Stimulated activated CD4-positive, alpha-beta T cell treated with anti-CD3 and anti-CD28 coated beads, Interleukin-2, amount 100 ng/mL, for 48 hours (primary cell): Measurements from ENCODE around the gene CLEC2L.

Source experiments
- DNase-seq, 2 donors: peaks; one replicate each; pipeline ENCODE4 v3.0.0-alpha.2; 2020

Gene CLEC2L

DNA sequence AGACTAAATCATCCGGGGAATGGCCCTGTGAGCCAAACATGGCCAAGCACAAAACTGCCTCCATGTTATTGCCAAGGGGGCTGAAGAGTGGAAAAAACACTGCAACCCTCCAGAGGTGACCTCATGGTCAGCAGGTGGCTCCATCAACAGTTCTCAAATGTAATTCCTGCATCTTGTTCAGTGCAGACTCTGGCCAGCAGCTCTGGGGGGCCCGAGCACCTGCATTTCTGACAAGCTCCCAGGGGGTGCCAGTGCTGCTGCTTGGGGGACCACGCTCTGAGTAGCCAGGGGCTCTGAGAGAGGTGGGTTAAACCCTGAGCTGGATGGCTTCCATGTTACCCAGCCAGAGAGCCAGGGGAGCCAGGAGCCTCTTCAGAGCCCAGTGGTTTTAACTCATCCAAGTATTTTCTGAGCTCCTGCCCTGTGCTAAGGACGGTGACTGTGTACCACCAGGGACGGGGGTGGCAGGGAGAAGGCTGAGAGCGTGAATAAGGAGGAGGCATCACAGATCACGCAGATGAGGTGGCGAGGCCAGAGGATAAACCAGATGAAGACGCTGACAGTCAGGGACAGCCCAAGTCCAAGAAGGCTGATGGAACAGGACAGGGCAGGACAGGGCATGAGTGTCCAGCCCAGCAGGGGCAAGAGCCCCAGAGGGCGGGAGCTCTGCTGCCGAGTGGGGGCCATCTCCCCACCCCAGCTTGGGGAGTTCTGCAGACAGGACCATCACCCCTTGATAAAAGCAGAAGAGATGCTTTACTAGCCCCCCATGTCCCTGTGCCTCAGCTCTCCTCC is 52.9 kb downstream of the CLEC2L start:
- DNase-seq, result no peak

DNA sequence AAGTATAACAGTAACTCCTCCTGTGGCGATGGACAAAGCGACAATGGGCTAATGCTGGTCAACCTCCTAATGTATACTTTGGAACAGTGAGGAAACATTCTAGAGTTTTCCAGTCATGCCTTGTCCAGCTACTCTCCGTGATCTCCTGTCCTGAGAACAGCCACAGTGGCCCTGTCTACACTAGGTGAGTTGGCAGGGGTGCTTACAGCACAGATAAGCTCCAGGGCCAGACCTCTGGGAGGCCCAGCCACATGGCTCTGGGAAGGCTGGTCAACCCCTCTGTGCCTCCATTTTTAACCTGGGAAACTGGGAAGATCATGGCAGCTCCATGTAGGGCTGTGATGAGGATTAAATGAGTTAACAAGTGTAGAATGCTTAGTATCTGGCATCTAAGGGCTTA is 57.0 kb downstream of the CLEC2L start:
- DNase-seq, result no peak

DNA sequence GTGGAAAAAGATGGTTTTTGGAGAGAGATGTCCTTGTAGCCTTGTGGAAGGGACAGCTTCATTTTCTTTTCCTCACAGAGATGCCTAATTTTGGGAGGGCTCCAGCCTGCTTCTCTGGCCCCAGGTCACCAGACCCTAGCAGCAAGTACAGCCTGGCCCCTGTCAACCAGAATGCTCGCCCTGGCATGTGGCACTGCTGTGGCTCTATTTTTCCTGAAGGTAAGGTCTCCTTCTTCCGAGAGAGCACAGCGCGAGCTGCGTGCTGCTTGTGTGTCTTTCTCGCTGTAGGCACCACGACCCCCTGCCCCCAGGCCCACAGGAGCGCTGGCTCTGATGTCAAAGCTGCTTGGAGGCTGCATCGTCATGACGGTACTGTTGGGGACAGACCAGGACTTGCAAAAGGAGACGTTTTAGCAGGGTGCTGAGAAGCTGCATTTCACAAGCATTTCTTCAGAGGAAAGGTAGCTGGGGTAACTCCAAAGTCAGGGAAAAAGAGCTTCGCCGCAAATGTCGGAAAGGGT is 58.7 kb downstream of the CLEC2L start:
- DNase-seq, result no peak

DNA sequence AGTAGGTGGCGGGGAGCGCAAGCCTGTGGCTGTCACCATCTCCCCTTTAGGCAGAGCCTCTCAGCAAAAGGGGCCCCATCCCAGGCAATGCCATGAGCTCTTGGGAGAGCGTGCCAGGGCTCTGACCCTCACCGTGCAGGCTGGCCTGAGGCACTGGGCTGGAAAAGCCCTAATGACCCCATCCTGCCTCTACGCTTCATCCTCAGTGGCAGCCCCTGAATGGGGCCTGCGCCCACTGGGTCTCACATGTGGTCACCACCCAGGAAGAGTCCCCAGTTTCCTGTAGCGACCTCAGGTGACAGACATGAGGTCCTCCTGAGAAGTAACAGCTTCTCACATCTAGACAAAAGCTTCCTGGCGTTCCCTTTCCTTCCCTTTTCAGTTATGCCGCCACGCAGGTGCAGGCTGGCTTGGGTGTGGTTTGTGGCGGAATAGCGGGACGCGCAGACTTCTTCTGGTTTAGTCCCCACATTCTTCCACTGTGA is 59.2 kb downstream of the CLEC2L start:
- DNase-seq, result no peak

DNA sequence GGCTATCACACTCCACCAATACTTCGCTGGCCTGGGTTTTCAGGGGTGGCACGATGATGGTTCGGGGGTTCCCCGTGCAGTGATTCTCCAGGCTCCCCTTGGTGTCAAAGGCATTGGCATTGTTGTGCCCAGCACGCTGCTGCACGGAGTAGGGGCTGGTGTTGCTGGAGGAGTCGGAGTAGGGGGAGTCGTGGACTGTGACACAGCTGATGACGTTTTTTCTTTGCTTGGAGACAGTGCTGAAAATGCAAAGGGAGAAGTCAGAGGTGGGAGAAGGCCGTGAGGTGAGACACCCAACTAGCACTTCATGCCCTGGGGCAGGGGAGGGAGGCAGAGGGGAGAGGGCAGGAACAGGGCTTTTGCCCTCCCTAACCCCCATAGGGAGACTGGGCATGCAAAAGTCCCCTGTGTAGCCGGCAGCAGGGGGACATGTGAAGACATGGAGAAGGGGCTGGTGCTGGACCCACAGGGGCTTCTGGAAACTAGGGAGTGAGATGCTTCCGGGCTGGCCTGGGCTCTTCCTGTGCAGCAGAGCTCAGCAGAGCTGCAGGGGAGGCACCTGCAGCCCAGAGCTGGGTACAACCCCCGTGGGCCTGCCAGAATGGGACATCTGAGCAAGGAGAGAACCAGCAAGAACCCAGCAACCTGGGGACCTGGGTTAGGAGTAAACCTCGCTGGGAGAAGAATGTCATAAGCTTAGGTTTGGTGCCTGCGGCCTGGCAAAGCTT is 60.5 kb downstream of the CLEC2L start:
- no peak for DNase-seq

DNA sequence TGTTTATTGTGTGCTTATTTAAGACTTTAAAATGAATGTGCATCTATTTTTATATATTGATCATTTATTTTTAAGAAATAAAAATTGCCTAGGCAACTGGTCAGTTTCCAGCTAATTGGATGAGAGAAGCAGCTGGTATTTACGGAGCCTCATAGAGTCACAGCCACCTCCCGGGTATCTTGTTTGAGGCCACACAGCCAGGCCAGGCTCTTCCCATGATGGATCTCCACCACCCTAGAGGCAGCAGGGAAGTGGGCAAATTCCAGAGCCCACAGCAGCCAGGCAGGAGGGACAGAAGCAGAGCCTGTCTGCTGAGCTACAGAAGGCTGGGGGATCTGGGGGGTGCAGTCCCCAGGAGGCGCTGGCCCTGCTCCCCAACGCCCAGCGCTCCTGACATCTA is 61.6 kb downstream of the CLEC2L start:
- no peak for DNase-seq

DNA sequence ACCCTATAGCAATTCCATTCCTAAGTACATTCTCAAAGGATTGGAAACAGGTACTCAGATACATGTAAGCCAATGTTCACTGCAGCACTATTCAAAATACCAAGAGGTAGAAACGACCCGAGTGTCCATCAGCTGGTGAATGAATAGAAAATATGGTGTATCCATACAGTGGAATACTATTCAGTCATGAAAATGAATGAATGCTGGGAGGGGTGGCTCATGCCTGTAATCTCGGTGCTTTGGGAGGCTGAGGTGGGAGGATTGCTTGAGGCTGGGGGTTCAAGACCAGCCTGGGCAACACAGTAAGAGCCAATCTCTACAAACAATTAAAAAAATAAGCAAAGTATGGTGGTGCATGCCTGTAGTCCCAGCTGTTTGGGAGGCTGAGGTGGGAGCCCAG is 62.8 kb downstream of the CLEC2L start:
- no peak for DNase-seq

DNA sequence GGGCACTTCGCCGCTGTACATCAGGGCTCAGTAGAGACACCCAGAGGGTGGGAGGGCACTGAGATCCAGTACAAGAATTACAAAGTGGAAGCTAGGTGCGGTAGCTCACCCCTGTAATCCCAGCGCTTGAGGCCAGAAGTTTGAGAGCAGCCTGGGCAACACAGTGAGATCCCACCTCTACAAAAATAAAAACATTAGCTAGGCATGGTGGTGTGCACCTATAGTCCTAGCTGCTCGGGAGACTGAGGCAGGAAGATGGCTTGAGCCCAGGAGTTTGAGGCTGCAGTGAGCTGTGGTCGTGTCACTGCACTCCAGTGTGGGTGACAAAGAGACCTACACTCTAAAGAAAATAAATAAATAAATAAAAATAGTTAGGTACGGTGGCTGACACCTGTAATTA is 64.0 kb downstream of the CLEC2L start:
- DNase-seq, result no peak

DNA sequence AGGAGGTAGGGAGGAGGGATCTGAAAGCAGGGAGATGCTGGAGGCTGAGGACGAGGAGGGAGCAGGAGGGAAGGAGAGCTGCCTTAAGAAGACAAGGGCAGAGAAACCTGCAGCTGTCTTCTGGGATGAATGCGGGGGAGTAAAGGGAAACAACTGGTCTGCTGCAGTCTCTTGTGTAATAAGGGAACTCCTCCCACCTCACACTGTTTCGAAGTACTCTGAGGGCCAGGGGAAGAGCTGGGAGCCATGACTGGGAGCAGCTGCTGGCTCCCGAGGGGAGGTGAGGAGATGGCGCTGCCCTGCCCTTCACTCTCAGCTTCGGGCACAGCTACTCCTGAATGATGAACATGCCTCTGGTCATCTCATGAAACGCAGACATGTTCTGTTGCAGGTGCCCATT is 65.1 kb downstream of the CLEC2L start:
- no peak for DNase-seq

DNA sequence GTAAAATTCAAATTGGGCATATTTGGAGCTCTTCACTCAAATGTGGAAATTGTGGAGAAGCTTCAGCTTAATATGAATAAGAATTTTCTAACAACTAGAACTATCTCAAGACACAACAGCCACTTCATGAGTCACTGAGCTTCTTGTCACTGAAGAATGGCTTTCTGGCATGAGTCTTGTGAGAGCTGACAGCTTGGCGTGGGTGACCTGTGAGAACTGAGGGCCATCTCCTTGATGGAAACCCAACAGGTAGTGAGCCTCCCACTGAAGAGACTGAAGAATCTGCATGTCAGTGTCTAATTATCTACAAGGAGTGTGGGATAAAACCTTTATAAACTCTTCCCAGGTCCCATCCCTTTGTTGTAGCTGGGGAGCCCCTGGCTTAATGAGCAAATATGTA is 66.0 kb downstream of the CLEC2L start:
- no peak for DNase-seq

DNA sequence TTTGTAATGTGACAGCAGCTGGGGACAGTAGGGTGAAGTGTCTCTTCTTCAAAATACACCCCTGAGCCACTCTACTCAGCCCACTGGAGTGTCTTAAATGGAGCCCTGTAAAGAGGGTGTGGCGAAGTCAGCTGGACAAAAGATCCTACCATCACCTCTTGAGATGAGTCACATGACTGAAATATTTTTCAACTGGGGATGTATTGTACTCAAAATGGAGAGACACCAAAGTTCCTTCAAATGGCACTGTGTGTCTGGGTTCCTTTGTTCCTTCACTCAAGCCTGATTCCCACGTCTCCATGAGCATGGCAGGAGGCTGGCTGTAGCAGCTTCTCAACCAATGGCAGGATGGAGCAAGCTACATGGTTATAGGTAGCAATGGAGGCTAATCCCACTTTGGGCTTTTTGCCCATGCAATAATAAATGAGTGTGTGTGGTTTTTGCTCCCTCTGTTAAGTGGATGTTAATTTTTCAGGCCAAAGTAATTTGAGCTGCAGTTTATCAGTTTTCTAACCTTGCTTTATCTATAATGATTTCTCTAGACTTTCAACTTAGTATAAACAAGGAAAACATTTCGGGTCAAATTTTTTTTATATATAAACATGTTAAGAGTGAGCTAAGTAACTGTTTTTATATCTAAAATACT is 68.2 kb downstream of the CLEC2L start:
- DNase-seq, result no peak

DNA sequence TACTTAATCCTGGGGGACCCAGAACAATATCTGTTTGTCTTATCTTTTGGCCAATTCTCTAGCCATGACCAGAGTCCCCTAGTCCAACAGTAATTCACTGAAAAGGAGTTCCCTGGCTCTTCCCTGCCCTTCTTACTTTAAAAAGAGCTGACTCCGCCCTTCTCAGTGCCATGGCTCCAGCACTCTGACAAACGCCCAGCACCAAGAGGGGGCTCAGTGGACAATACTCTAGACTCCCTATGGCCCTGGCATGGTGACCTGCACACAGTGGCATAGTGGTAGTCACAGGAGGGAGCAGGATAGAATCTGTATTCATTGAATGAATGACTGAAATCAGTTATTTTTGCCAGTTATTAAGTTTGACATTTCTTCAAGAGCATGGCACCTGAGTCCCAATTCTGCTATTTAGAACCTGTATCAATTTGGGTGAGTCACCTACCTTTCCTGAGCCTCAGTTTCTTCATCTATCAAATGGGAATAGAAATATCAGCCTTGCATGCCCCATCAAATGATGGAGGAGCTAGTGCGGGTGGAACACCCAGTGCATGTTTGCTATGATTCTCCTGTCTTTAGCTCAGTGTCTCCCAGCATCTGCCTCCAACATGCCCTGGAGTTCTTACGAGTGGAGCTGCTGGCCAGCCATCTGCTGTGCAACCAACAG is 69.4 kb downstream of the CLEC2L start:
- DNase-seq, result no peak

DNA sequence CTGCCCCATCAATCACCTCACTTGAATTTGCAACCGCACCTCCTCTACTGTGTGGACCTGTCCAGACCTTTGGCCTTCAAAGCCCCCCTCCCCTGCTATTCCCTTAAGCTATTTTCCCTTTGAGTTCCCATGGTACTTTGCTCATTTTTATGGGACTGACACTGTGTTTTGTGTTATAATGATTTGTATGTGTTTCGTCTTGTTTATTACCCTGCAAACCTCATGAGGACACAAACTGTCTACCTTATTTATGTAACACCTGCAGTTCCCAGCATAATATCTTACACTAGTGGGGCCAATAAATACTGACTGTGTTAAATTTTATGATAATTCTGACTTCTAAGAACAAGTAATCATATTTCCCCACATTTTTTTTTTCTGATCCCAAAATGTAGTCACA is 70.6 kb downstream of the CLEC2L start:
- no peak for DNase-seq
